HFF-Myc (cell line): ENCODE results near the gene LAMA5.

Source experiments
- DNase-seq: peaks from one replicate; pipeline ENCODE4 v3.0.0-alpha.2; 2011; ENCODE audit warnings: low read depth; ENCODE audit errors: extremely low read depth
- H3K4me3 ChIP-seq: replicated peaks from 2 replicates; pipeline ENCODE4 v1.5.1; 2011; ENCODE audit warnings: low read depth, mild to moderate bottlenecking, control low read depth, low read length
- TF ChIP-seq, protein P1 (sequence below): IDR thresholded peaks from 2 replicates; pipeline ENCODE4 v1.5.1; 2012; ENCODE audit warnings: mild to moderate bottlenecking, low read depth, low read length, control low read depth; ENCODE audit errors: missing control alignments

LAMA5 gene

DNA sequence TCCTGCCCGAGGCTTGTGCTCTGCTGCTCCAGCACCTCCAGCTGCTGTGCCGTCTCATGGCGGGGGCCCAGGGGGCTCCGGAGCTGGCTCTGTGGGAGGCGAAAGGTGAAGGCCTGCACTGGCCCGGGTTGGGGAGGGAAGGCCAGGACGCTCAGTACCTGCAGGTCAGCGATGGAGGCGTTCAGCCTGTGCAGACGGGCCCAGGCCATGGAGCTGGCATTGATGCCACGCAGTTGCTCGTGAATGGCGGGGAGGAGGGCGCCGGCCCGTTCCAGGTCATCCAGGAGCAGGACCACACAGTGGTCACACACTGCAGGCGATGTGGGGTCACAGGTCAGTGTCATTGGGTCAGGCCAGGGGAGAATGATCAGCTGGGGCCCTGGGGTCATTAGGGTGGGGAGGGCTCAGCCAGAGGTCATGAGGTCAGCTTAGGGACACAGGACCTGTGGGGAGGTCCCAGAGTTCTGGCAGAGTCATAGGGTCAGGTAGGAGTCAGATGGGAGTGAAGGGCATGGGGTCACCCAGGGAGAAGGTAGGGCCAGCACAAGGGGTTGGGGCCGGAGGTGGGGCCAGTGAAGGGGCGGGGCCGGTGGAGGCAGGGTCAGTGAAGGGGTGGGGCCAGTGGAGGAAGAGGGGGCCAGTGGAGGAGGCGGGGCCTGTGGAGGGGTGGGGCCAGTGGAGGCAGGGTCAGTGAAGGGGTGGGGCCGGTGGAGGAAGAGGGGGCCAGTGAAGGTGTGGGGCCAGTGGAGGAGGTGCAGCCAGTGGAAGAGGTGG lies 46.3 kb downstream of the LAMA5 start:
- H3K4me3 ChIP-seq: no peak overlapping the region
- DNase-seq: no peak
- TF ChIP-seq, protein P1, sequence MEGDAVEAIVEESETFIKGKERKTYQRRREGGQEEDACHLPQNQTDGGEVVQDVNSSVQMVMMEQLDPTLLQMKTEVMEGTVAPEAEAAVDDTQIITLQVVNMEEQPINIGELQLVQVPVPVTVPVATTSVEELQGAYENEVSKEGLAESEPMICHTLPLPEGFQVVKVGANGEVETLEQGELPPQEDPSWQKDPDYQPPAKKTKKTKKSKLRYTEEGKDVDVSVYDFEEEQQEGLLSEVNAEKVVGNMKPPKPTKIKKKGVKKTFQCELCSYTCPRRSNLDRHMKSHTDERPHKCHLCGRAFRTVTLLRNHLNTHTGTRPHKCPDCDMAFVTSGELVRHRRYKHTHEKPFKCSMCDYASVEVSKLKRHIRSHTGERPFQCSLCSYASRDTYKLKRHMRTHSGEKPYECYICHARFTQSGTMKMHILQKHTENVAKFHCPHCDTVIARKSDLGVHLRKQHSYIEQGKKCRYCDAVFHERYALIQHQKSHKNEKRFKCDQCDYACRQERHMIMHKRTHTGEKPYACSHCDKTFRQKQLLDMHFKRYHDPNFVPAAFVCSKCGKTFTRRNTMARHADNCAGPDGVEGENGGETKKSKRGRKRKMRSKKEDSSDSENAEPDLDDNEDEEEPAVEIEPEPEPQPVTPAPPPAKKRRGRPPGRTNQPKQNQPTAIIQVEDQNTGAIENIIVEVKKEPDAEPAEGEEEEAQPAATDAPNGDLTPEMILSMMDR: no peak

- DNase-seq: no peak
- TF ChIP-seq, protein P1: no peak
- no peak overlapping the region for H3K4me3 ChIP-seq
These were observed 47.7 kb downstream of the LAMA5 start for GRCh38 chr20:62319346-62319909.

DNA sequence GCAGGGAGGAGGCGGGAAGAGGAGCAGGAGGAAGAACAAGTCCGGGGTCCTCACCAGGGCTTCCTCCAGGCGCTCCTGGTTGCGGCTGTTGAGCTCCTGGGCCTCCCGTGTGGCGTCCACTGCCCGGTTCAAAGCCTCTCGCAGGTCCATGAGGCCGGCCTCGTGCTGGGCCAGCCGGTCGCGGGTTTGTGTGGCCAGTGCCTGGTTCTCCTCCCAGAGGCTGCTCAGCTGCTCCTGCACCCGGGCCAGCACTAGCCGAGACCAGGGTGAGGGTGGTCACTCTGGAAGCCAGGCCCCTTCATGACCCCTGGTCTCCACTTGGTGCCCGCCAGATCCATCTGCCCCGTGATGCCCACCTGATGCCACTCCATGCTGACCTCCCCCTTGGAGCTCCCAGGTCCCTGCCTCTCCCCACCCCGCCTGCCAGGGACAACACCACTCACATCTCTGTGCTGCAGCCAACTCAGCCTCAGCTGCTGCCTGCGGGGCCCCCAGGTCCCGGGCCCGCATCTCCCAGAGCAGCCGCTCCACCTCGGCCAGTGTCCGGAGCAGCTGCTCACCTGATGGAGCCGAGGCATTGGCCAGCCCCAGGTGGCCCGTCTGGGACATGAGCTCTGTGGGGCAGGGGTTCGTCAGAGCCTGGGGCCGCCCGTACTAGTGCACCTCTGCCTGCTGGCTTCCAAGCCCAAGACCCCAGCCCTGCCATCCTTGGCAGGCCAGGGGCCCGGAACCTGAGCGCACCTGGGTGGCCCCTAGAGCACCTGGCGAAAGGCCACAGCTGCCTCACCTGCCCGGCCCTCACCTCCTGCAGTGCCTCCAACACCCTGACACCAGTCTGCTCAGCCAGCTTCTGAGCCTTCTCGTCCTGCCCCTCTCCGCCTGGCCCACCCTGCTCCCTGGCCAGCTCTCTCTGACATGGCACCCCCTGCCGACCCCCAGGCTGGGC lies 48.4 kb downstream of the LAMA5 start:
- TF ChIP-seq, protein P1: no peak
- H3K4me3 ChIP-seq: no peak overlapping the region
- no peak for DNase-seq

DNA sequence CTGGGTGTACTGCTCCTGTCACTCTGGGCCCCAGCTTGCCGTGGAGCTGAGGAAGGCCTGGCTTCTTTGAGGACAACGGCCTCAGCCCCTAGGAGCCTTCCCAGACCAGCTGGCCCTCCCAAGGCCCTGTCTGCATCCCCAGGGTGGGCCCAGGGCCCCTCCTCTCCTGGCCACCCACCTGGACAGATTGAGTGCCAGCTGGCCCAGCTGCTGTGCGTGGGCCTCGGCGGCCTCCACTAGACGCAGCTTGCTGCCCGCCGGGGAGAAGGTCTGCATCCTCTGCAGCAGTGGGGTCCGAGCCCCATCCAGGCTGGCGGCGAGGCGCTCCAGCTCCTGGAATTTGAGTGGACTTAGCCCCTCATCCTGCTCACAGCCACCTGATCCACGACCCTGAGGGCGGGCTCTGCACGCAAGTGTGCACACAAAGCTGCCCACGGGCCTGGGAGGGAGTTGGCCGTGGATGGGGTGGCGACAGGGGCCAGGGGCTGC lies 49.9 kb downstream of the LAMA5 start:
- TF ChIP-seq, protein P1: no peak
- no peak overlapping the region for H3K4me3 ChIP-seq
- DNase-seq: no peak

- no peak for DNase-seq
- TF ChIP-seq, protein P1: no peak
- no peak overlapping the region for H3K4me3 ChIP-seq
These were observed 50.6 kb downstream of the LAMA5 start for GRCh38 chr20:62316331-62317166.

DNA sequence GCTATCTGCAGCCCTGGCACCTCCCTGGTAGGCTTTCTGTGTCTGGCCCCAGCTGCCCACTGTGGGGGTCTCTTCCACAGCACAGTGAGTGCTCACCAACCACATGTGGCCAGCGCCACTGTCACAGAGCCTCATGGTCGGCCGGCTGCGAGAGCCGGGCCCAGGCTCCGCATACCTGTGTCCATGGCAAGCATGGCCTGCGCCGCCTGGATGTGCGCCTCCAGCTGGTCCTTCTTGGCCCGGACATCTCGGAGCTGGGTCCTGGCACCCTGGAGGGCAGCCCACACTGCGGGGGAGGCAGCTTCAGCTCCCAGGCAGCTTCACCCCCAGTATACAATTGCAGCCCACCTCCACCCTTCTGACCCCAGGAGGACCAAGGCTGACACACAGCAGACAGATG lies 51.3 kb downstream of the LAMA5 start:
- DNase-seq: no peak
- H3K4me3 ChIP-seq: no peak overlapping the region
- TF ChIP-seq, protein P1: no peak
